NCI-H82 (cell line): ENCODE results near the gene RASL11A.
"Not testable (repeated sequence)": the region's sequence is repeated elsewhere in the genome, so short reads cannot be mapped to it uniquely, and the experiment has no call there.

Experiments used
- DNase-seq: peaks from one replicate; lab custom pipeline; 2025; lab: John Stamatoyannopoulos, UW

Gene RASL11A

GRCh38 chr13:27300406-27300805 is 29.8 kb downstream of the RASL11A start:
- DNase-seq = peak; percentile 27

GRCh38 chr13:27300941-27301586 is 30.4 kb downstream of the RASL11A start:
- DNase-seq = no peak

DNA sequence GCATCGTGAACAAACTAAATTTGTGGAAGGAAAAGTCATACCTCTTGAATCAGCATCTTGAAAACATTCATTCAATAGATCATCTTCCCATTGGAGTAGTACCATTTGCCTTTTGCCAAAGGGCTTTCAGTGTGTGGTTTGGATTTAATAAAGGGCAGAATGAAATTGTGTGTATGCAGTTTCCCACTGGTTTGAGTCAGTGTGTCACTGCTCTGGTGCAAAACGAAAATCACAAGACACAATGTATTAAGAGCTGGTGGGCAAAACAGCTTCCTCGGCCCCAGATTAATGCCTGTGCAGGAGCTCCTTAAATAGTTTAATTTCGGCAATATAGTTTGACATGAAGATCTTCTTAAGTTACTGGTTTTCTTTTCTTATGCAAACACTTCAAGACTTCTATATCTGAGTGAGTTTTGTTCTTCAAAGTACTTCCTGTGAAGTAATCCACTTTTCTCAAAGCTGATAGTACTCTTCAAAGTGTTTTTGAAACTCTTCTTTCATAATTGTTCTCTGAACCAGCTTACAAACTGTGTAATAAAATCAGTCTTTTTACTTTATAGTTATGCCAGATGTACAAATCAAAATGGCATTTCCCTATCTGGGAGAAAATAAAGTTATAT is 32.1 kb downstream of the RASL11A start:
- no peak for DNase-seq

GRCh38 chr13:27304099-27304498 is 33.5 kb downstream of the RASL11A start:
- no peak for DNase-seq

DNA sequence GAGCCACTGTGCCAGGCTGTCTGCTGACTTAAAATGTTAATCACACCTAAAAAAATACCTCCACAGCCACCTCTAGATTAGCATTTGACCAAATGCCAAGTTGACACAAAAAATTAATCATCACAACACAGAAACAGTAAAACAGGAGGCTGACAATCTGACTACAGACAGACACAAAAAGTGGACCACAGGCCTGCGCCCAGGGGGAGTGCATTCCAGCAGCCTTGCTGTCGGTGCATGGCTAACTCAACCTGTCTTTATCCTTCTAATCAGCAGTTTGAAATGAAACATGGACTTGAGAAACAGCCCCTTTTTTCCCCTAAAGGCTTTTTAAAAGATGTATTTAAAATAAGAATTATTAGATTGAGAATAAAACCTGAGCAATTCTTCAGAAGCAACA is 34.0 kb downstream of the RASL11A start:
- no peak for DNase-seq

- no peak for DNase-seq
Measured at GRCh38 chr13:27306364-27306763, 35.7 kb downstream of the RASL11A start.

GRCh38 chr13:27308941-27309340 is 38.3 kb downstream of the RASL11A start:
- DNase-seq = no peak

- no peak for DNase-seq
Measured at GRCh38 chr13:27309401-27309958, 38.9 kb downstream of the RASL11A start.

- DNase-seq = no peak
Measured at GRCh38 chr13:27309967-27310598, 39.5 kb downstream of the RASL11A start.

- DNase-seq = no peak
Measured at GRCh38 chr13:27310946-27311345, 40.3 kb downstream of the RASL11A start.

- no peak for DNase-seq
Measured at GRCh38 chr13:27311518-27312210, 41.0 kb downstream of the RASL11A start.

GRCh38 chr13:27313770-27314169 is 43.1 kb downstream of the RASL11A start:
- DNase-seq = no peak

DNA sequence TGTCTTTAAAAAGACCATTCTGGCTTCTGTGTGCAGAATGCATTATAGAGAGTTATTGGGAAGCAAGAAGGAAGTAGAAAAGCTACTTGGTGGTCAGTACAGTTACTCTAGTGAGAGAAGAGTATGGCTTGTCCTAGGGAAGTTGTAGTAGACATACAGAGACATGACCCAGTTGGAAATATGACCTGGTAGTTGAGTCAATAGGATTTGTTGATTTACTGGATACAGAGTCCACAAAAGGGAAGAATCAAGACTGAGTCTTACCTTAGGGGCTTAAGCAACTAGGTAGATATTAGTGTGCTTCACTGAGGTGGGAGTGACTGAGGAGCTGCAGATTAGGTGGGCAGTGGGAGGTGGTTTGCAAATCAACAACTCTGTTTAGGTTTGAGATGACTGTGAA is 48.8 kb downstream of the RASL11A start:
- DNase-seq = no peak

DNA sequence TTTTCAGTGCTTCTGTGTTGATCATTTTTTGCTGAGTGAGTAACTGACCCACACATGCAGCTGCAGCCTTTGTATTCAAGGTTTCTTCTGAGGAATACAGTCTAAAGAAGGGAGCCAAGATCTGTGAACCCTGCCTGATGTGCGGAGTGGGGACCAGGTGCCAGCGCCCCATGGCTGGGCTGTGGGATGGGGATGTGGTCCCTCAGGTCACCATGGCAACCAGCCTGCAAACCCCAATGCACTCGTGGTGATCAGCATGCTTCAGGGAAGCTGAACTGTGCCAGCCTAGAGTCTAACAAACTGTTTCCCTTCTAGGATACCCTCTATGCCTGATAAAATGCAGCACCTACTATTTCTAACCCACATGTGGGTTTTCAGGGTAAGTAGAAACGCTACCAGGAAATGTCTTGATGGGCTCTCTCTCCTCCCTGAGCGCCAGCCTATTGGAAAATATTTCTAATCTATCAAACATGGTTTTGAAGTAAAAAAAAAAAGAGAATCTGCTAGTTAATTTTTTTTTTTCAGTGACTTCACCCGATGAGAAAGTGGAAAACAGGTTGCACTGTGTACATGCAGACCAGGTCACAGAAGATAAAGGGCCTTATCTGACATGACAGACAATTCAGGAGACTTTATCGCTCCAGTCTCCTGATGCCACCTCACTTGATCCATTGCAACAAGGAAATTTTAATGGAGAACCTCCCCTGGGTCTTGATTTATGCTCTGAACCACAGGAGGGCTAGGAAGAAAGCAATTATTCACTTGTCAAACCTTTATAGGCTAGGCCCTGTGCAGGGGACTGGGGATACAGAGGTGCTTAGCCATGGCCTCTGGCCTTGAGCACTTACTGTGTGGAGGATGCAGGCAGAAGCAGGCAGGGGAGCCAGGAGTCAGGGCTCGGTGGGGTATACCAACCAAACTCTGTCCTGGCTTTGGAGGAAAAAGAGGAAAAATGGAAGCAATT is 51.1 kb downstream of the RASL11A start:
- DNase-seq = no peak

- not testable (repeated sequence) for DNase-seq
Measured at GRCh38 chr13:27322443-27322842, 51.8 kb downstream of the RASL11A start.
